ENCODE data around the gene NHLRC2.

Gene NHLRC2

GRCh38 chr10:113905756-113906155, 51.3 kb downstream of the NHLRC2 start:
- Histone ChIP-seq H3K4me1 (ENCODE audit: control insufficient read depth, insufficient read depth, low read length) (no peaks in the 10 kb centered on the region), H3K27ac (ENCODE audit: insufficient read depth, low read depth, low read length, poor library complexity, severe bottlenecking) (no peak overlapping the region), H3K4me3 (ENCODE audit: insufficient read depth, low read depth, low read length) (no peak overlapping the region), H3K27me3 (ENCODE audit: control insufficient read depth, insufficient read depth, low read length, poor library complexity, severe bottlenecking) (no peaks in the 10 kb centered on the region), H3K9me3 (ENCODE audit: control insufficient read depth, low read length) (no peaks in the 10 kb centered on the region), H3K36me3 (ENCODE audit: control insufficient read depth, insufficient read depth, low read length) (peaks cover 36% of the 10 kb centered on the region)
- WGBS, 2 experiments = 100% methylated on average over 1 of the region's 1 CpG

DNA sequence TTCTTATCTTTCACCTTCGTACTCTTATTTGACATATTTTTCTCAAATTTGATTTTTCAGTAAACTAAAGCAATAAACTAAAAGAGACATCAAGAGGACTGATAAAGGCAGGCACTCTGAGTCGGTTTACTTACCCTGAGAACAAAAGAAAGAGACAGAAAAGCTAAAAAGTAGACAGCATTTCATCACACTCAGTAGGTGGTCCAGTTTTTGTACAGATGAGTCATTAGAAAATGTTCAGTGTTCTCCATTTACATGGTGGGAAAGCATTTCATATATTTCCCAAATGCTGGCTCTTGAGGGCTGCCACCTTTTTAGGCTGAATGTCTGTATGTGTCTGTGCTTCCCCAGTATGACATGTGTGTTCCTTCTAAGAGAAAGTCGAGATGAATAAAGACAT, 52.7 kb downstream of the NHLRC2 start:
- Histone ChIP-seq H3K27ac (ENCODE audit: insufficient read depth, low read depth, low read length, poor library complexity, severe bottlenecking) (no peak overlapping the region), H3K4me3 (ENCODE audit: insufficient read depth, low read depth, low read length) (no peak overlapping the region), H3K36me3 (ENCODE audit: control insufficient read depth, insufficient read depth, low read length) (peaks cover 30% of the 10 kb centered on the region), H3K27me3 (ENCODE audit: control insufficient read depth, insufficient read depth, low read length, poor library complexity, severe bottlenecking) (no peaks in the 10 kb centered on the region), H3K9me3 (ENCODE audit: control insufficient read depth, low read length) (no peaks in the 10 kb centered on the region), H3K4me1 (ENCODE audit: control insufficient read depth, insufficient read depth, low read length) (no peaks in the 10 kb centered on the region)
- 86 to 96% methylated on average over 3 of the region's 3 CpGs for WGBS, 2 experiments

DNA sequence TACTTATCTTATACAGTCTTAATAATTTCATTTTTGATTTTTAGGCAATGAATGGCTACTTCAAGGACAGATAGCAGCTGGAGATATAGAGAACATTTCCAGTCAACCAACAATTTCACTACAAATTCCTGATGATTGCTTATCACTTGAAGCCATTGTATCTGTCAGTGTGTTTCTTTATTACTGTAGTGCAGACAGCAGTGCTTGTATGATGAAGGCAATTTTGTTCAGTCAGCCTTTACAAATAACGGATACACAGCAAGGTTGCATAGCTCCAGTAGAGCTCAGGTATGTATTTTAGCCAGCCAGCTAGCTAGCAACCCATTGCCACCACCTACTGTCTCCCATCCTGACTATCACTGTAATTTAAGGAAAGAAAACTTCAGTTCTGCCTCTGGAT, 53.8 kb downstream of the NHLRC2 start:
- Histone ChIP-seq H3K36me3 (ENCODE audit: control insufficient read depth, insufficient read depth, low read length) (peaks cover 30% of the 10 kb centered on the region), H3K27ac (ENCODE audit: insufficient read depth, low read depth, low read length, poor library complexity, severe bottlenecking) (no peak overlapping the region), H3K4me1 (ENCODE audit: control insufficient read depth, insufficient read depth, low read length) (no peaks in the 10 kb centered on the region), H3K9me3 (ENCODE audit: control insufficient read depth, low read length) (no peaks in the 10 kb centered on the region), H3K4me3 (ENCODE audit: insufficient read depth, low read depth, low read length) (no peak overlapping the region), H3K27me3 (ENCODE audit: control insufficient read depth, insufficient read depth, low read length, poor library complexity, severe bottlenecking) (no peaks in the 10 kb centered on the region)
- WGBS, 2 experiments = 83 to 92% methylated on average over 1 of the region's 1 CpG

DNA sequence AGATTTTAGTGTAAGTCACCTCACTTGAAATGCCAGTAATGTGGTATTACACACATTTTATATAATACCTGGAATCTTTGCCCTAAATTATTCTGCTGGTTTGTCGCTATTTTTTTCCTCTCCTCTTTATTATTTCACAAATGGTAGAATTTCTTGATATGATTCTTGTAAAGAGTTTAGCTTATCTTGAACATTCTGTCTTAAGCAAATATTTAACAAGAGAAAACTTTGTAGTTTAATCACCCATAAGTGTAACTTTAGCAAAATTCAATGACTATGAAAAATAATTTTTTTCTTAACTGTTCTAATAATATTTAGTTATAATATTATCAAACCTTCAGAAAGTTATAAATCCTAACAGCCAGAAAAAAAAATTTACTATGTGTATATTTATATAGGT, 56.7 kb downstream of the NHLRC2 start:
- H3K9me3 ChIP-seq (ENCODE audit: control insufficient read depth, low read length) = no peaks in the 10 kb centered on the region
- H3K36me3 ChIP-seq (ENCODE audit: control insufficient read depth, insufficient read depth, low read length) = peaks cover 9% of the 10 kb centered on the region
- no peaks in the 10 kb centered on the region for H3K27me3 ChIP-seq (ENCODE audit: control insufficient read depth, insufficient read depth, low read length, poor library complexity, severe bottlenecking)
- no peaks in the 10 kb centered on the region for H3K4me1 ChIP-seq (ENCODE audit: control insufficient read depth, insufficient read depth, low read length)
- no peak overlapping the region for H3K27ac ChIP-seq (ENCODE audit: insufficient read depth, low read depth, low read length, poor library complexity, severe bottlenecking)
- no CpG with 5 or more reads among the region's 1 CpG for WGBS, 2 experiments
- no peak overlapping the region for H3K4me3 ChIP-seq (ENCODE audit: insufficient read depth, low read depth, low read length)

DNA sequence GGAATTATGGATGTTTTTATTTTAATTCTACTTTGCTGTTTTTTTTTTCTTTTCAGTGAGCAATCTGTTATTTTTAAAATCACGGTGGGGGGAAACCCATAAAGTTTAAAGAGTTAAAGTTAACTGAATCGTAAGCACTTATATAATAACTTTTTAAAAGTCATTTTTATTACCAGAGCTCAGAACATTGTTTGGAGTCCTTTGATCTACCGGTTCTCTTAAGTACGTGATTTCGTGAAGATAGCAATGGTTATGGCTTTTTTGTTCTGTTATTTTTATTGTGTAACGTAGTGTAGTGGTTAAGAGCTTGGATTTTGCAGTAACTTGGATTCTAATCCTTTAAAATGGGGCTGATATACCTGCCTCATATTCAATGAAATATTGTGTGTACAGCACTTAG, 57.4 kb downstream of the NHLRC2 start:
- Histone ChIP-seq H3K9me3 (ENCODE audit: control insufficient read depth, low read length) (no peaks in the 10 kb centered on the region), H3K27me3 (ENCODE audit: control insufficient read depth, insufficient read depth, low read length, poor library complexity, severe bottlenecking) (no peaks in the 10 kb centered on the region), H3K4me3 (ENCODE audit: insufficient read depth, low read depth, low read length) (no peak overlapping the region), H3K27ac (ENCODE audit: insufficient read depth, low read depth, low read length, poor library complexity, severe bottlenecking) (no peak overlapping the region), H3K4me1 (ENCODE audit: control insufficient read depth, insufficient read depth, low read length) (no peaks in the 10 kb centered on the region), H3K36me3 (ENCODE audit: control insufficient read depth, insufficient read depth, low read length) (peaks cover 9% of the 10 kb centered on the region)
- WGBS, 2 experiments = 99 to 100% methylated on average over 4 to 6 of the region's 6 CpGs

DNA sequence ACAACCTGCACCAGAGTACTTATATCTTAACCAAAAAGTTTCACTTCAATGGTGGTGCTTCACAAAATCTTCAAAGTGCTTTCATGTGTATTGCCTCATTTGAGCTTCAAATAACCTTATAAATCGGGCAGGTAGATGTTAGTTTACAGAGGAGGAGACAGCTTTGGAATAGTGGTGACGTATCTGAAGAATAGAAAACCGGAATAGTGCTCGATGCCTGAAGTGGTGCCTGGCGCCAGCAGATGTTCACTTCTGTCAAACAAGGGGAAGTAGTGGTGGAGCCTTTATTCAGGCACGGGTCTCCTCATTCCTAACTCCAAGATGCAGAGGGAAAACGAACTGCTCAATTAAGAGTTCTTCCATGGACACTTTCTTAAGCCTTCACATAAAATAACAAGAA, 58.1 kb downstream of the NHLRC2 start:
- Histone ChIP-seq H3K36me3 (ENCODE audit: control insufficient read depth, insufficient read depth, low read length) (peaks cover 6% of the 10 kb centered on the region), H3K9me3 (ENCODE audit: control insufficient read depth, low read length) (no peaks in the 10 kb centered on the region), H3K27me3 (ENCODE audit: control insufficient read depth, insufficient read depth, low read length, poor library complexity, severe bottlenecking) (no peaks in the 10 kb centered on the region), H3K27ac (ENCODE audit: insufficient read depth, low read depth, low read length, poor library complexity, severe bottlenecking) (no peak overlapping the region), H3K4me1 (ENCODE audit: control insufficient read depth, insufficient read depth, low read length) (no peaks in the 10 kb centered on the region), H3K4me3 (ENCODE audit: insufficient read depth, low read depth, low read length) (no peak overlapping the region)
- WGBS, 2 experiments = 88 to 95% methylated on average over 7 of the region's 7 CpGs

DNA sequence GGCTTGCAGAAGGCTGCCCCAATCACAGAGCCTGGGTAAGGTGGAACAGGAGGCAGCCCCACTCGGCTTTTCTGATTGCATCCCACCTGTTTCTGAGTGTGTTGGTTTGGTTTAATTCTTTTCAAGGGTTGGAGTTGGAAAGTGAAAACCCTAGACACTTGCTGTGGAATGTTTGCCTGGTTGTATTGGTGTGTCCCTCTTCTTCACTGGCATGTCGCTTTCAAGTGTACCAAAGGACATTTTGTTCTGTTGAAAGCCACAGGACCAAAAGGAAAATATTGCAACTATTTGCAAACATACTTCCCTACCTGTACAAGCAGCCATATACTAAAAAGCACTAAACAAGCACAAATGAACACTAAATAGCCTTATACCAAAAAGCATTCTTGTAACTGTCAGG, 60.5 kb downstream of the NHLRC2 start:
- H3K9me3 ChIP-seq (ENCODE audit: control insufficient read depth, low read length) = no peaks in the 10 kb centered on the region
- H3K27ac ChIP-seq (ENCODE audit: insufficient read depth, low read depth, low read length, poor library complexity, severe bottlenecking) = no peak overlapping the region
- no peaks in the 10 kb centered on the region for H3K27me3 ChIP-seq (ENCODE audit: control insufficient read depth, insufficient read depth, low read length, poor library complexity, severe bottlenecking)
- 91 to 94% methylated on average over 2 of the region's 2 CpGs for WGBS, 2 experiments
- no peaks in the 10 kb centered on the region for H3K36me3 ChIP-seq (ENCODE audit: control insufficient read depth, insufficient read depth, low read length)
- no peak overlapping the region for H3K4me3 ChIP-seq (ENCODE audit: insufficient read depth, low read depth, low read length)
- H3K4me1 ChIP-seq (ENCODE audit: control insufficient read depth, insufficient read depth, low read length) = no peaks in the 10 kb centered on the region

DNA sequence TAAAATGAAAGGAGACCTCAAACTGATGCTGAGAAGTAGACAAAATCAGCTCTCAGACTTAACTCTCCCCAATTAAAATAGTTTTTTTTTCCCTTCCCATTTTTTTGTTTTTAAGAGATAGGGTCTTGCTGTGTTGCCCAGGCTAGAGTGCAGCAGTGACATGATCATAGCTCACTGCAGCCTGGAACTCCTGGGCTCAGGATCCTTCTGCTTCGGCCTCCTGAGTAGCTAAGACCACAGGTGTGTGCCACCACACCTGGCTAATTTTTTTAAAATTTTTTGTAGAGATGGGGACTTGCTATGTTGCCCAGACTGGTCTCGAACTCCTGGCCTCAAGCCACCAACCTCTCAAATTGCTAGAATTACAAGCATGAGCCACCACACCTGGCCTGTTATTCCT, 61.1 kb downstream of the NHLRC2 start:
- no peak overlapping the region for H3K27ac ChIP-seq (ENCODE audit: insufficient read depth, low read depth, low read length, poor library complexity, severe bottlenecking)
- no peak overlapping the region for H3K4me3 ChIP-seq (ENCODE audit: insufficient read depth, low read depth, low read length)
- H3K9me3 ChIP-seq (ENCODE audit: control insufficient read depth, low read length) = no peaks in the 10 kb centered on the region
- no peaks in the 10 kb centered on the region for H3K27me3 ChIP-seq (ENCODE audit: control insufficient read depth, insufficient read depth, low read length, poor library complexity, severe bottlenecking)
- WGBS, 2 experiments = 91 to 100% methylated on average over 2 of the region's 2 CpGs
- no peaks in the 10 kb centered on the region for H3K36me3 ChIP-seq (ENCODE audit: control insufficient read depth, insufficient read depth, low read length)
- H3K4me1 ChIP-seq (ENCODE audit: control insufficient read depth, insufficient read depth, low read length) = no peaks in the 10 kb centered on the region

GRCh38 chr10:113916053-113916452, 61.6 kb downstream of the NHLRC2 start:
- no CpG with 5 or more reads among the region's 2 CpGs for WGBS, 2 experiments
- Histone ChIP-seq H3K4me3 (ENCODE audit: insufficient read depth, low read depth, low read length) (no peak overlapping the region), H3K9me3 (ENCODE audit: control insufficient read depth, low read length) (no peaks in the 10 kb centered on the region), H3K4me1 (ENCODE audit: control insufficient read depth, insufficient read depth, low read length) (no peaks in the 10 kb centered on the region), H3K27ac (ENCODE audit: insufficient read depth, low read depth, low read length, poor library complexity, severe bottlenecking) (no peak overlapping the region), H3K27me3 (ENCODE audit: control insufficient read depth, insufficient read depth, low read length, poor library complexity, severe bottlenecking) (no peaks in the 10 kb centered on the region), H3K36me3 (ENCODE audit: control insufficient read depth, insufficient read depth, low read length) (no peaks in the 10 kb centered on the region)

- 94% methylated on average over 3 of the region's 3 CpGs for WGBS, 2 experiments
- H3K4me1 ChIP-seq (ENCODE audit: control insufficient read depth, insufficient read depth, low read length) = no peaks in the 10 kb centered on the region
- H3K4me3 ChIP-seq (ENCODE audit: insufficient read depth, low read depth, low read length) = no peak overlapping the region
- no peak overlapping the region for H3K27ac ChIP-seq (ENCODE audit: insufficient read depth, low read depth, low read length, poor library complexity, severe bottlenecking)
- H3K27me3 ChIP-seq (ENCODE audit: control insufficient read depth, insufficient read depth, low read length, poor library complexity, severe bottlenecking) = no peaks in the 10 kb centered on the region
- no peaks in the 10 kb centered on the region for H3K9me3 ChIP-seq (ENCODE audit: control insufficient read depth, low read length)
- no peaks in the 10 kb centered on the region for H3K36me3 ChIP-seq (ENCODE audit: control insufficient read depth, insufficient read depth, low read length)
These were observed 63.2 kb downstream of the NHLRC2 start for GRCh38 chr10:113917636-113918035.

DNA sequence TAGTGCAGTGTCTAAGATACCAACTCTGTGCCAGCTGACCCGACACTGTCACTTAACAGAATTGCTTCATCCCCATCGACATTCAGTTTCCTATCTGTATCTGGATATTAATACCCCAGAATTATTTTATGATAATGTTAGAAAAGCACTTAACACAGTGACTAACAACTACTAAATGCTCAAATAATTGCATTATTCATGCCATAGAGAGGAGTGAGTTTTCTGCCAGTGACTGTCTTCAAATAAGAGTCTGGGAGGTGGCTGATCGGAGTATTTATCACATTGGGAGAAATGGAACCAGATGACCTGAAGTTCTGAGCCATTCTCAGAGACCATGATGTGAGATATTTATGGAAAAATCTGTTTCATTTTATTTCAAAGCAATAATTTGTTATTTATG, 65.7 kb downstream of the NHLRC2 start:
- Histone ChIP-seq H3K4me1 (ENCODE audit: control insufficient read depth, insufficient read depth, low read length) (no peaks in the 10 kb centered on the region), H3K4me3 (ENCODE audit: insufficient read depth, low read depth, low read length) (no peak overlapping the region), H3K9me3 (ENCODE audit: control insufficient read depth, low read length) (no peaks in the 10 kb centered on the region), H3K27me3 (ENCODE audit: control insufficient read depth, insufficient read depth, low read length, poor library complexity, severe bottlenecking) (no peaks in the 10 kb centered on the region), H3K27ac (ENCODE audit: insufficient read depth, low read depth, low read length, poor library complexity, severe bottlenecking) (no peak overlapping the region), H3K36me3 (ENCODE audit: control insufficient read depth, insufficient read depth, low read length) (no peaks in the 10 kb centered on the region)
- 86 to 97% methylated on average over 2 to 3 of the region's 3 CpGs for WGBS, 2 experiments

Data from ectodermal cell (in vitro differentiated cells).